HG03196 (cell line): ENCODE results near the gene TSSC4.

ENCODE experiments used
- ATAC-seq: cut with Tn5 transposase; IDR thresholded peaks from one replicate; pipeline ENCODE4 v1.9.1; 2021; ENCODE audit not compliant: unreplicated experiment

Gene TSSC4

GRCh38 chr11:2398664-2399355 lies 1.7 kb upstream of the TSSC4 start:
- no peak for ATAC-seq

DNA sequence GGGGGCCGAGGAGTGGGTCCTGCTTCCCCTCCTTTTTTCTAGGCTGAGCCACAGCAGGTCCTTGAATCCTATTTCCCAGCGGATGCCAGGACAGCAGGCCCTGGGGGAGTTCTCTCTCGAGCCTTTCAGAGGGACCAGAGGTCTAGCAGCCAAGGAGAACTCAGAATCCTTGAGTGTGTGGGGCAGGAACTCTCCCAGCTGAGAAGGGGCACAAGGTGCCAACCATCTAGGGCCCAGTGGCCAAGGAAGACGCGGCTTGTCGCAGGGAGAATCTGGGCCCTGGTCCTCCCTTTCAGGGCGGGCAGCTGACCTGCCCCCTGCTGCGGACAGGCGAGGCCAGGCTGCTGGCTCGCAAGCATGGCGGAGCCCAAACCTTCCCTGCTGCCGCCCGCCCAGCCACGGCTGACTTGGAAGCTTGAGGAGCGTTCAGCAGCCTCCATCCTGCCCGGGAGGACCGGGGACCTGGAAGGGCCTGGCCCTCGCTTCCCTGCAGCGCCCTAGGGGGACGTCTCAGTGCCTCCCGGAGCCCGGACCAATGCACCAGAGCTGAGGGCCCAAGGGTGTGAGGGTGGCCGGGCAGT lies 972 bp upstream of the TSSC4 start:
- no peak for ATAC-seq

DNA sequence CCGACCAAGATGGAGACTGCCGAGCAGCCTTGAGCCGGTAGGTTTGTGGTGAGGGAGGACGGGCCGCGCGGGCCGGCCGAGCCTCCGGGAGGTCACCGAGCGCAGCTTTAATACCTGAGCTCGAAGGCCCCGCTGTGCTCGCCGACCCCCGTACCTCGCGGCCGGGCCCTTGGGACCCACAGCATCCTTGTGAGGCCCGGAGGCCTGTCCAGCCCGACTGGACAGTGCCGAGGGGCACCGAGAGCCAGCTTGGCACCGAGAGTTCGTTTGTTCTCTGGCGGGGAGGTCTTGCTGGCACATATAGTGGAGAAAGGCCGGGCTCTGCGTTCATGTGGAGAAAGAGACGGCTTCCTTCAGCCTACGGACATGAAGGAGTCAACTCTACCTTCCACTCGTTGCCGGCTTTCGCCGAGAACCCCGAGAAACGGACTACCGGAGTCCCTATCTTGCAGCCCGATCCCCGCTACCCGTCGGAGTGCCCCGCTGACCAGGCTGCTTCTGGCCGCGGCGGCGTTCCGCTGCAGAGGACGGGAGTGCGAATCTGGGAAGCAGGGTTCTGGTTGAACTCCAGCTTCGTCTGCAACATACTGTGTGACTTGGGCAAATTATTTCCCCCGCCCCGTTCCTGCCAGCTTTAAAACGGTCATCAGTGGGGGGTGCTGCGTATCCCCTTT lies 349 bp downstream of the TSSC4 start:
- peak; percentile 3 for ATAC-seq

GRCh38 chr11:2401436-2401984 lies 960 bp downstream of the TSSC4 start:
- no peak for ATAC-seq

DNA sequence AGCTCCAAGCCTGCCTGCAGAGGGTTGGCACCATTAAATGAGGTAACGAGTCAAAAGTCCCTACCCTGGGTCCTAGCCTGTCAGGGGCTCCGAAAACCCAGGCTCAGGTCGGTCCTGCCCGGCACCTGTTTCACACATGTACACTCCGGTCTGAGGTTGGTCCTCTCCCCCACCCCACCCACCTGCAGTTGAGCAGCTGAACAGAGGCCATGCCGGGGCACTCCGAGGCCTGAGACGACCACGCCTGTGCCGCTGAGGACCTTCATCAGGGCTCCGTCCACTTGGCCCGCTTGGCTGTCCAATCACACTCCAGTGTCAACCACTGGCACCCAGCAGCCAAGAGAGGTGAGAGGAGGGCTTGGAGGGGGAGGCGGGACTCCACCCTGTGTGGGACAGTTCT lies 1.6 kb downstream of the TSSC4 start:
- no peak for ATAC-seq

GRCh38 chr11:2402890-2403645 lies 2.5 kb downstream of the TSSC4 start:
- no peak for ATAC-seq

- ATAC-seq = no peak
Measured at GRCh38 chr11:2404735-2405196, 4.2 kb downstream of the TSSC4 start.

DNA sequence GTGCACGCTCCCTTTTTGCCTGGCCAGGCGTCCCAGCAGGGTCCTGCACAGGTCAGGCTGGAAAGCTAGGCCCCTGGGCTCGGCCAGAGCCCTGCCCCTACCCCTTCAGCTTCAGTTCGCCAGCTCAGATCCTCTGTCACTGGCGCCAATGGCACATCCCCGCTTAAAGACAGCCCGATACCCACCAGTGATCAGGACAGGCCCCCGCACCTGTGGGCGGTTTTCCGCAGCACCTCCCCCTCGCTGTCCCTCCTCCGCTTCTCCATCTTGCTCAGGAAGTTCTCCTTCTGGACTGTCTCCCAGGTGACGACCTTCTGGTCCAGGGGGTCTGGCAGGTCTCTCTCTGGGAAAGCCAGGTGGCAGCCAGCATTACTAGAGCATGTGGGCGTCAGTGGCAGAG lies 5.9 kb downstream of the TSSC4 start:
- ATAC-seq = no peak

DNA sequence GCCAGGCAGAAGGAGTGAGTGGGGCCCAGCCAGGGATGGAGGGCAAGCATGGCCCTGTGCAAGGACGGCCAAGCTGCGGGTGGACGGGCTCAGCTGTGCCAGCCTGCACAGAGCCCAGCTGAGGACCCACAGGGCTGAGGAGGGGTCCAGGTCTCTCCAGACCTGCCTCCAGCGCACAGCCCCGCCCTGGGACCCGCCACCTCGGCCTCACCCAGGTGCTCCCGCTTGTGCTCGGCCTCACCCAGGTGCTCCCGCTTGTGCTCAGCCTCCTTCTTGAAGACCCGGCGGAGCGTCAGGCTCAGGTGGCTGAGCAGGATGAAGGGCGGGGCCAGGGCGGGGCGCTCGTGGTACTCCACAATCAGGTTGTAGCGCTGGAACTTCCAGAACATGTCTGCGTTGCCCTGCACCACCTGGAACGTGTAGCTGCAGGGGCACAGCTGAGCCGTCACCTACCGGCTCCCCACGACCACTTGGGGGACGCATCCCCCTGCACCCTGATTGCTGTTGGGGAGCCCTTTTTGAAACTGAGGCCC lies 6.4 kb downstream of the TSSC4 start:
- ATAC-seq = no peak

DNA sequence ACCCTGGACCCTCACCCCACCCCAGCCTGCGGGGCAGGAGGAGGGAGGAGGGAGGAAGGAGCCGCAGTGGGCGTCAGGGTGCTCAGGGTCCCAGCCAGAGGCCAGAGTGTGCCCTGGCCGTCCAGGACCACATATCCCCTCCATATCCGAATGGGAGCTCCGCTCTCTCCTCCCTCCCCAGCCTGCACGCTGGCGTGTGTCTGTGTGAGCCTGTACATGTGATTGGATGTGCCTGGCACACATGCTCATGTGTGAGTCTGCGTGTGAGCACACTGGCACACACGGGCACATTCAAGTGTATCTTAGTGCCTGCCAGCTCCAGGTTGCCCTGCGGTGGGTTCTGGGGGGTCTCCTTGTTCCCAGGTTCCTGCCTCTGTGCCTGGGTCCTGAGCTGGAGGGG lies 8.1 kb downstream of the TSSC4 start:
- ATAC-seq = no peak

GRCh38 chr11:2409126-2409525 lies 8.6 kb downstream of the TSSC4 start:
- ATAC-seq = no peak

- ATAC-seq = no peak
Measured at GRCh38 chr11:2409611-2410468, 9.3 kb downstream of the TSSC4 start.

DNA sequence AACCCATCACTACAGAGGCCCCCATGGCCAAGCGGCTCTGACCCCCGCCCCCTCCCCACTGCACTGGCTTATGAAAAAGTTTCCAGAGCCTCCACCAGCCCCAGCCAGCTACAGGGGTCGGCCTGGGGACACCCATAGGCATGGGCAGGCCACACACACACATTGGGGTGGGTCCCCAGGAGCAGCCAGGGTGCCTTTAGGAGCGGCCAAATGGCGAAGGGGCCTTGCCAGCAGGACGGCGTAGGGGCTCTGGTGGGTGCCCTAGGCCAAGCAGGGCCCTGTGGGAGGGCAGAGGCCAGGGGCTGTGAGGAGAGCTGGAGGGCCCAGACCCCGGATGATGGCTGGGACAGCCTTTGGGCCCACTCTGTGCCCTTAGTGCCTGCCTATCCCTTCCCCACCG lies 10.1 kb downstream of the TSSC4 start:
- ATAC-seq = no peak

DNA sequence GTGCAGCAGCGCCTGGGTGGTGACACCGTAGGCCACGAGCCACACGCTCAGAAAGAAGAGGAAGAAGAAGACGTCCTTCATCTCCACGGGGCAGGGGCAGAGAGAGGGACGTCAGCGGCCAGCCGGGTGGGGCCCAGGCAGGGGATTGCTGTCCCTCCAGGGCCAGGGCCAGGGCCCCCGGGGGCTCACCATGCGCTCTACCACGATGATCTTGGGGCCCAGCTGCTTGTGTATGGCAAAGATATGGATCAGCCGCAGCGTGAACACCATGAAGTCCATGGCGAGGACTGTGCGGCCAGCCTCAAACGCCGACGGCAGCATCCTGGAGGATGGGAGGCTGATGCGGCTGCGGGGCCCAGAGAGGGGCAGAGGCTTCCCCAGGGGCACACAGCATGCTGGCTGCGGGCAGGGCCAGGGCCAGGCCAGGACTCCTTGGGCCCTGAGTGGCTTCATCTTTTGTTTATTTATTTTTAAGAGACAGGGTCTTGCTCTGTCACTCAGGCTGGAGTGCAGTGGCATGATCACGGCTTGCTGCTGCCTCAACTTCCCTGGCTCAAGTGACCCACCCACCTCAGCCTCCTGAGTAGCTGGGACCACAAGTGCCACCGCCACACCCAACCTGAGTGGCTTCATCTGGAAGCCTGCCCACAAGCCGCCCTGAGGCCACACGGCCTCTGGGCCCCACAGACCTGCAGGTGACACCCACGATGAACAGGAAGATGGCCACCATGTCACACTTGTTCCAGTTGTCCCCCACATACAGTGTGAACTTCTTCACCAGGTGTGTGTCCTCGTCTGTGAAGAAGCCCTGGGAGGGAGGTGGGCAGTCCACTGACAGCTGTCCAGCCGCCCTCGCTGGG lies 11.1 kb downstream of the TSSC4 start:
- ATAC-seq = no peak

GRCh38 chr11:2412323-2412722 lies 11.8 kb downstream of the TSSC4 start:
- no peak for ATAC-seq

GRCh38 chr11:2413742-2414579 lies 13.4 kb downstream of the TSSC4 start:
- ATAC-seq = no peak

- ATAC-seq = no peak
Measured at GRCh38 chr11:2414616-2415015, 14.1 kb downstream of the TSSC4 start.

DNA sequence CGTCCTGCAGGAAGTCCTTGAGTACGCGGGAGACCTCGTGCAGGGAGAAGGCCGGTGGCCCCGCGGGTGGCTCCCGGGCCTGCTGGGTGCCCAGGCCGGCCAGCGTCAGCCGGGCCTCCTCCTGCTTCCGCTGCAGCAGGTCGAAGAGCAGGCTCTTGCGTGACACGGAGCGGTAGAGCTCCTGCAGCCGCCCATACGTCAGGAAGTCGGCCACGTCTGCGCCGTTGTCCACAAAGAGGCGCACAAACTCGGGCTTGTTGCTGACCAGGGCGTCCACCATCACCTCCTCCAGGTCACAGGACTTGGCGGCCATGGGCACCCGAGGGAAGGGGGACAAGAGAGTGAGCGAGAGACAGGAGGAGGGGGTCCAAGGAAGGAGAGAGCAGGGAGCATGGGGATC lies 14.6 kb downstream of the TSSC4 start:
- no peak for ATAC-seq
